Sigmoid colon (tissue), 7 donors: ENCODE measurements around the gene DOCK3. TPM values are rescaled to one million over a fixed set of nuclear protein-coding genes. Genes with fewer than 3 reads are reported as not detected.

ENCODE experiments used
- DNase-seq: peaks from one replicate; pipeline ENCODE4 v3.0.0-alpha.2; 2019
- H3K27ac ChIP-seq, 4 donors: fragments of 200-600 bp; sonication (generic); one replicate each; pipeline ENCODE4 v1.5.1; 2016 to 2019; ENCODE audit warnings: mild to moderate bottlenecking in 1 of 4
- H3K27me3 ChIP-seq, 3 donors: fragments of 200-600 bp; sonication (generic); one replicate each; pipeline ENCODE4 v1.5.1; 2019; ENCODE audit warnings: mild to moderate bottlenecking in 1 of 3
- H3K36me3 ChIP-seq, 4 donors: fragments of 200-600 bp; sonication (generic); one replicate each; pipeline ENCODE4 v1.5.1; 2016 to 2019
- H3K4me1 ChIP-seq, 4 donors: fragments of 200-600 bp; sonication (generic); one replicate each; pipeline ENCODE4 v1.5.1; 2017 to 2019
- H3K4me3 ChIP-seq, 4 donors: fragments of 200-600 bp; sonication (generic); one replicate each; pipeline ENCODE4 v1.5.1; 2017 to 2019; ENCODE audit warnings: mild to moderate bottlenecking in 2 of 4, moderate library complexity in 1 of 4
- H3K9me3 ChIP-seq, 4 donors: fragments of 200-600 bp in 3 of 4; sonication (generic) in 3 of 4; one replicate each; pipeline versions ENCODE4 v1.5.1 to v1.6.1; 2013 to 2019
- CTCF ChIP-seq, 4 experiments: fragments of 450-650 bp in 3 of 4; fragments of 200-600 bp in 1 of 4; IDR thresholded peaks; one replicate each; pipeline ENCODE4 v1.5.1; 2016 to 2019; ENCODE audit warnings: antibody characterized with exemption in 4 of 4, mild to moderate bottlenecking in 3 of 4, moderate library complexity in 2 of 4
- EP300 ChIP-seq, 4 donors: sonication (generic); formaldehyde crosslinking; IDR thresholded peaks; one replicate each; pipeline ENCODE4 v1.6.1; 2017; ENCODE audit warnings: antibody characterized with exemption in 4 of 4
- POLR2A ChIP-seq, 2 donors: fragments of 450-650 bp; IDR thresholded peaks; one replicate each; pipeline ENCODE4 v1.6.1; 2016; ENCODE audit warnings: antibody characterized with exemption in 2 of 2, mild to moderate bottlenecking in 2 of 2, moderate library complexity in 2 of 2
- POLR2AphosphoS5 ChIP-seq, 4 donors: sonication (generic); formaldehyde crosslinking; IDR thresholded peaks; one replicate each; pipeline ENCODE4 v1.6.1; 2017; ENCODE audit warnings: antibody characterized with exemption in 4 of 4
- WGBS, 2 donors: extraction: QIAGEN DNeasy Blood & Tissue Kit; methylation state at CpG; one replicate each; pipeline ENCODE4 v1.1.7; 2013; 5-methylcytosine and 5-hydroxymethylcytosine counted together
- intact Hi-C: fragments of 100-400 bp; cut with DNase I; formaldehyde crosslinking; loops from one replicate; pipeline ENCODE4 v1.15.1; 2023
- polyA plus RNA-seq, 3 donors: library from polyadenylated mRNA; stranded (reverse); fragments of 200-250 nt; gene quantifications; one replicate each; pipeline ENCODE4 v1.2.3, GENCODE V29; 2013
- total RNA-seq, 4 donors: library from RNA; depleted of rRNA; stranded (reverse); fragments of >200 nt; gene quantifications; one replicate each; pipeline ENCODE4 v1.1.0, GENCODE V29; 2016
- donor health status: healthy with polysubstance abuse.
- donor health status: Bipolar disorder and iron deficiency.
- donor health status: healthy.

DOCK3 gene
- total and polyA plus RNA-seq, 7 donors: 0.25 to 4.4 (median 3.3) TPM; not detected in 2

- Histone ChIP-seq H3K4me1 (peaks cover 0 to 14% (median 13%) of the 10 kb centered on the region in 4 donors), H3K36me3 (no peaks in the 10 kb centered on the region), H3K27me3 (no peaks in the 10 kb centered on the region), H3K4me3 (no peak overlapping the region), H3K27ac (no peak overlapping the region), H3K9me3 (no peaks in the 10 kb centered on the region)
- no peak for DNase-seq
- no peak for TF ChIP-seq EP300 (IDR thresholded peaks at IDR 0.05)
- no peak for TF ChIP-seq POLR2AphosphoS5 (IDR thresholded peaks at IDR 0.05)
- TF ChIP-seq CTCF (IDR thresholded peaks at IDR 0.05): no peak
- TF ChIP-seq POLR2A (IDR thresholded peaks at IDR 0.05): no peak
- 88 to 89% methylated on average over 15 of the region's 15 CpGs for WGBS, 2 donors
- intact Hi-C loops: loop anchor here (10.0 kb wide), 2 partner anchors 706 to 1056 kb away; partner anchors contain the start of genes DOCK3, HYAL2 and TUSC2
Observed at GRCh38 chr3:51380601-51381332, 706.0 kb downstream of the DOCK3 start.

- WGBS, 2 donors: 94 to 95% methylated on average over 18 of the region's 18 CpGs
- DNase-seq: no peak
- H3K27ac ChIP-seq: no peak overlapping the region
- no peaks in the 10 kb centered on the region for H3K36me3 ChIP-seq
- no peak overlapping the region for H3K4me3 ChIP-seq
- TF ChIP-seq CTCF (IDR thresholded peaks at IDR 0.05): no peak
- peaks cover 0 to 20% (median 18%) of the 10 kb centered on the region in 4 donors for H3K4me1 ChIP-seq
- no peaks in the 10 kb centered on the region for H3K27me3 ChIP-seq
- intact Hi-C loops: loop anchor here (10.0 kb wide), 2 partner anchors 707 to 1057 kb away; partner anchors contain the start of genes DOCK3, HYAL2 and TUSC2
- no peaks in the 10 kb centered on the region for H3K9me3 ChIP-seq
Observed at GRCh38 chr3:51381333-51381705, 706.6 kb downstream of the DOCK3 start.

GRCh38 chr3:51382076-51382745, 707.5 kb downstream of the DOCK3 start:
- H3K27ac ChIP-seq: no peak overlapping the region
- H3K36me3 ChIP-seq: peaks cover 0 to under 1% (median 0%) of the 10 kb centered on the region in 4 donors
- H3K9me3 ChIP-seq: no peaks in the 10 kb centered on the region
- H3K4me3 ChIP-seq: no peak overlapping the region
- intact Hi-C loops: loop anchor here (10.0 kb wide), 2 partner anchors 707 to 1057 kb away; partner anchors contain the start of genes DOCK3, HYAL2 and TUSC2
- no peak for DNase-seq
- WGBS, 2 donors: 95 to 96% methylated on average over 4 of the region's 4 CpGs
- TF ChIP-seq POLR2A (IDR thresholded peaks at IDR 0.05) (no peak), CTCF (IDR thresholded peaks at IDR 0.05) (no peak), POLR2AphosphoS5 (IDR thresholded peaks at IDR 0.05) (no peak), EP300 (IDR thresholded peaks at IDR 0.05) (no peak)
- H3K4me1 ChIP-seq: peaks cover 0 to 28% (median 27%) of the 10 kb centered on the region in 4 donors
- no peaks in the 10 kb centered on the region for H3K27me3 ChIP-seq

- Histone ChIP-seq H3K27me3 (no peaks in the 10 kb centered on the region), H3K27ac (no peak overlapping the region), H3K9me3 (no peaks in the 10 kb centered on the region), H3K36me3 (peaks cover 0 to 9% (median under 1%) of the 10 kb centered on the region in 4 donors), H3K4me1 (peaks cover 0 to 37% (median 34%) of the 10 kb centered on the region in 4 donors), H3K4me3 (no peak overlapping the region)
- TF ChIP-seq POLR2AphosphoS5 (IDR thresholded peaks at IDR 0.05): no peak
- TF ChIP-seq EP300 (IDR thresholded peaks at IDR 0.05): no peak
- TF ChIP-seq POLR2A (IDR thresholded peaks at IDR 0.05): no peak
- no peak for TF ChIP-seq CTCF (IDR thresholded peaks at IDR 0.05)
- WGBS, 2 donors: 97% methylated on average over 3 of the region's 3 CpGs
- DNase-seq: no peak
- intact Hi-C loops: loop anchor here (10.0 kb wide), 2 partner anchors 708 to 1058 kb away; partner anchors contain the start of genes DOCK3, HYAL2 and TUSC2
Observed at GRCh38 chr3:51382947-51383578, 708.3 kb downstream of the DOCK3 start.
